Measurements from ENCODE around the gene C17orf67.
"Not testable (repeated sequence)": the region's sequence is repeated elsewhere in the genome, so short reads cannot be mapped to it uniquely, and the experiment has no call there.

C17orf67 gene

DNA sequence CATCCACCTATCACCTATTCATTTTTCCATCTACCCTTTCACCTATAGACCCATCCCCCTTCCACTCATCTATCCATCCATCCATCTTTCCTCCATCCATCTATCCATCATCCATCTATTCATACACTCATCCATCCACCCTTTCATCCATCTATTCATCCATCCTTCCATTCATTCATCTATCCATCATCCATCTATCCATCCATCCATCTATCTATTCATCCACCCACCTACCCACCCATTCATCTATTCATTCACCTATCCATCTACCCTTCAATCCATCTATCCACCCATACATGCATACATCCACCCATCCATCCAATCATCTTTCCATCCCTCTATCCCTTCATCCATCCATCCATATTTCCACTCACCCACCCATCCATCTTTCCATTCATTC lies 63.3 kb downstream of the C17orf67 start:
- DNase-seq: no peak

DNA sequence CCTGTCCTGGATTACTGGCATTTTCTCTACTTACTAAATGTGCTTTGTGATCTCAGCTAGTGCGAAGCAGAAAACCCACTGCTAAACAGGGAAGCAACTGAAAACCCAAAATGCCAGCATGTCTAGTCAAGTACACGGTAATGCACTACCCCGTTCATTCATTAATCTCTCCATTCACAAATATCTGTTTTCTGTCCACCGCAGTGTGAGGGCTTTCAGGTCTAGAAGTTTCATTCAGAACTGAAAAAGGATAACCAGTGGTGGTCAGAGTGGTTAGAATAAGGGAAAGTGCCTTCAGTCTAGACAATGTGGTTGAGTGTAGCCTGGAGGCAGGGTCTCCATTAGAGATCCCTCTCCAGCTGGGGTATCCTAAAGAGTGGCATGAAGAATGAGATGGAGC lies 68.3 kb downstream of the C17orf67 start:
- DNase-seq: no peak

DNA sequence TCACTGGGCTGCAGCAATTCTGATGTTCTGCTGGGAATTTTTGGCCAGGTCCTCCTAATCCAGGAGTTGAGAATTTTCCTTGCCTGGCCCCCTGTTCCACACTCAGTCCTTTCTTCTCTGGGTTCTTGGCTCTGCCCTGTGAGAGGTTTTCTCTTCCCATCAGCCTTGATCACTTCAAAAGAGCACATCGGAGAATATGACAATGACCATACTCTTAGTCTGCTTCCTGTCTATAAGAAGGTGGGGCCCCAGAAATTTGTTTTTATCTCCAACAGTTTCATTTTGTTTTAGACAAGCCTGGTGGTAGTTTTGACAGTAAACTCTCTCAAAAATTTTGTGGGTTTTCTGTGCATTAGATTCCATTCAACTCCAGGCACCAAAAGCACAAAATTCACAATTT lies 70.7 kb downstream of the C17orf67 start:
- DNase-seq: no peak

GRCh38 chr17:56762144-56762543 lies 71.6 kb downstream of the C17orf67 start:
- DNase-seq: no peak

DNA sequence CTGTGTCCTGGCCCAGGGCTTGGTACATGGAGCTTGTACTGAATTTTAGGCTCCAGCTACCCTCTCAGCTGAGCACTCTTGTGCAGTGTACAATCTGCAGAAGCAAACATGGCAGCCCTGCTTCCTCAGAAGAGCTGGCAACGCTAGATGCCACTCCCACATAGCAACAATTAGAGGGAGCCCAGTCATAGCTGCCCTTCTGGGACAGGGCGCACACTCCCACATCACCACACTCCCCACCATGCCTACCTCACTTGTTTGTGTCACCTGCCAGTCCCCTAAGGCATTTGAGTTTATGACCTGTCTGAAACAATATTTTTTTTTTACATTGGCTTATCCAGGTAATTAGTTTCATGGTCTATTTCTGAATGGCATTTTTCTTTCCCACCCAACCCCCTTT lies 72.3 kb downstream of the C17orf67 start:
- DNase-seq: no peak

- DNase-seq: not testable (repeated sequence)
Observed at GRCh38 chr17:56757611-56758010, 76.1 kb downstream of the C17orf67 start.

GRCh38 chr17:56756536-56756935 lies 77.2 kb downstream of the C17orf67 start:
- DNase-seq: peak; percentile 24

DNA sequence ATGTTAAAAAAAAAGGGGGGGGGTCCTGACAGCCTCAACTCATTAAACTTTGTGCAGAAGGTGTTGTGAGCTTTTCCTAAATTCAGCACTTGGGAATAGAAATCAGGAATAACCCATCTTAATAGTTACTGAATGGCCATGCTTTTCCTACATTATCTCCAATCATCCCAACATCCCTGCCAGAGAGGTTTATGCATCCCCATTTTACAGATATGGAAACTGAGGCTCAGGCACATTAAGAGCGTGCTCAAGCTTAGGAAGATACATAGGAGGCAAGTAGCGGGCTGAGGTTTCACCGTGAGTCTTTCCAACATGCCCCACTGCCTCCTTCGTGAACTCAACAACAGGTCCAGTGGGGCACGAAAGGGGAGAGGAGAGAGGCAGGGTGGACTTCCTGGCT lies 78.4 kb downstream of the C17orf67 start:
- no peak for DNase-seq

- no peak for DNase-seq
Observed at GRCh38 chr17:56754523-56755208, 79.1 kb downstream of the C17orf67 start.

DNA sequence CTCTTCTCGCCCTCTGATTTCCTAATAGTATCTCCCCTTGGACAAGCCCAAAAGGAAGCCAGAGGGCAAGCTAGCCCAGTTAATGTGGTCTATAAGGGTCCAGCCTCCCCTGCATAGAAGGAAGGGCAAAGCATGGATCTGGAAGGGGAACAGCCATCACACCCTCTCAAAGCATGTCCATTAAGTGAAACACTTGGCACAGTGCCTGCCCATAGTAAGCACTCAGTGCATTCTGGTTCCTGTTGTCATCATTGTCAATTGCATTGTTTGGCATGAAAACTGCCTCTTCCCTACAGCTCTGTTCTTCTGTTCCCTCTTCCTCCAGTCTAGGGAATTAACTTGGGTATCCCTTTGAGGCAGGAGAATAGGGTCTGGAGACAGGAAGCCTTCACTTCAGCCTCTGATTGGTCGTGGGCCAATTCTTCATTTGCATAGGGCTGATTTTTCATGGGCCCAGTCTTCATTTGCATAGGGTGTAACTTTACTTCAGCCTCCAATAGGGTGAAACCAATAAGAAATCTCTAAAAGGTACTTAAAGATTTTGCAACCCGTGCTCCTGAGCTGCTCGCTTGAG lies 81.4 kb downstream of the C17orf67 start:
- no peak for DNase-seq

DNA sequence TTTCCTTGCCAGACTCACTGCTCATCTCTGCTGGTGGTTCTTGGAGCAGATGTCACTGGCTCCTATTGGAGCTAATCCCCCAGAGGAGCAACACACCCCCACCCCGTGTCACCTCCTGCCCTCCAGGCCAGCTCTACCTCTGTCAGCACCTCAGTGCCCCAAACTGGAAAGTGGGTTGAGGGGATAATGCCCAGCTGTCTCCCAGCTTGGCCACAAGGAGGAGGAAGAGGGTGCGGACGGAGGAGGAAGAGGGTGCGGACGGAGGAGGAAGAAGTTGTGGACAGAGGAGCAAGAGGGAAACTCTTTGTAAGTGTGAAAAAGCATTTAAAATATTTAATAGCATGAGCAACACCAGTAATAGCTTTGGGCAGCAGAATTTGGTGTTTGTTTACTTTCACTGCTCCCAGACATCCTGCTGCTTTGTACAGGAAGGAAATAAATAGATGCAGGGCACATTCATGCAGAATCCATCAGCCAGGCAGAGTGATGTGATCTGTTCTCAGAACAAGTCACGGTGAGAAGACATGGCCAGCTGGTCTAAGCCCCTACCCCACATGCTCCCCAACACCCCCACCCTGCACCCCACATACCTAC lies 82.5 kb downstream of the C17orf67 start:
- DNase-seq: no peak

DNA sequence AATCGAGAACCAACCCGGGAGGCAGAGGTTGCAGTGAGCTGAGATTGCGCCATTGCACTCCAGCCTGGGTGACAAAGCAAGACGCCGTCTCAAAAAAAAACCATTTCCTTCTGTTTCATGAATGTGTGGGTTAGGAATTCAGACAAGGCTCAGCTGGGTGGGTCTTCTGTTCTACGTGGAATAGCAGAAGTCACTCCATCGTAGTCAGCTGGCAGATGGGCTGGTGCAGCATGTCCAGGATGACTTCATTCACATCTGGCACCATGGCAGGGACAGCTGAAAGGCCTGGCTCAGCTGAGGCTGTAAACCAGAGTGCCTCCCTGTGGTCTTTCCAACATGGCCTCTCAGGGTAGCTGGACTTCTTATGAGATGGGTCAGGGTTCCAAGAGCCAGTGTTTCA lies 89.0 kb downstream of the C17orf67 start:
- peak; percentile 98 for DNase-seq

- DNase-seq: no peak
Observed at GRCh38 chr17:56742601-56743000, 91.1 kb downstream of the C17orf67 start.
